Tibial nerve (tissue), 3 donors: ENCODE data around the gene SRGAP3.

ENCODE experiments used
- POLR2A ChIP-seq, 2 donors: fragments of 450-650 bp; IDR thresholded peaks; one replicate each; pipeline ENCODE4 v1.6.1; 2017; ENCODE audit warnings: antibody characterized with exemption in 2 of 2, mild to moderate bottlenecking in 2 of 2, moderate library complexity in 2 of 2
- TF ChIP-seq, protein P1 (sequence below), 5 experiments: fragments of 200-600 bp in 3 of 5; fragments of 450-650 bp in 2 of 5; sonication (generic) in 3 of 5; IDR thresholded peaks; one replicate each; pipeline ENCODE4 v1.5.1; 2016 to 2019; ENCODE audit warnings: antibody characterized with exemption in 5 of 5, mild to moderate bottlenecking in 3 of 5, moderate library complexity in 2 of 5

DNA sequence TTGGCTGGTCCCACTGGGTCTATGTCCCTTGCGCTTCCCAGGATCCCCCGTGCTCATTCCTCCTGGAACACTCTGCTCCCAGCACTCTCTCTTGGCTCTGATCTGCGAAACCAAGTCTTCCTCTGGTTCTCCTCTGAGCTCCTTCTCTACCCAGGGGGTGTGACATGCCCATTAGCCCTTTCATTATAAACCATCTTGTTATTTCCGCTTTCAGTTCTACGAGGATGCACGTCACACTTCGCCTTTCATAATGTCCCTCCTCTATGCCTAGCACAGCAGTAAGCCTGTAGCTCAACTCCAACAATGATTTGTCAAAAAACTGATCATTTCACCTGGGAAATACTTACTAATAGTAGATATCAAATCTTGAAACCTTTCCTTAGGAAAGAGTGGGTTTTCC is 234.2 kb downstream of the SRGAP3 start:
- TF ChIP-seq, protein P1, sequence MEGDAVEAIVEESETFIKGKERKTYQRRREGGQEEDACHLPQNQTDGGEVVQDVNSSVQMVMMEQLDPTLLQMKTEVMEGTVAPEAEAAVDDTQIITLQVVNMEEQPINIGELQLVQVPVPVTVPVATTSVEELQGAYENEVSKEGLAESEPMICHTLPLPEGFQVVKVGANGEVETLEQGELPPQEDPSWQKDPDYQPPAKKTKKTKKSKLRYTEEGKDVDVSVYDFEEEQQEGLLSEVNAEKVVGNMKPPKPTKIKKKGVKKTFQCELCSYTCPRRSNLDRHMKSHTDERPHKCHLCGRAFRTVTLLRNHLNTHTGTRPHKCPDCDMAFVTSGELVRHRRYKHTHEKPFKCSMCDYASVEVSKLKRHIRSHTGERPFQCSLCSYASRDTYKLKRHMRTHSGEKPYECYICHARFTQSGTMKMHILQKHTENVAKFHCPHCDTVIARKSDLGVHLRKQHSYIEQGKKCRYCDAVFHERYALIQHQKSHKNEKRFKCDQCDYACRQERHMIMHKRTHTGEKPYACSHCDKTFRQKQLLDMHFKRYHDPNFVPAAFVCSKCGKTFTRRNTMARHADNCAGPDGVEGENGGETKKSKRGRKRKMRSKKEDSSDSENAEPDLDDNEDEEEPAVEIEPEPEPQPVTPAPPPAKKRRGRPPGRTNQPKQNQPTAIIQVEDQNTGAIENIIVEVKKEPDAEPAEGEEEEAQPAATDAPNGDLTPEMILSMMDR (IDR thresholded peaks at IDR 0.05): no peak
- no peak for TF ChIP-seq POLR2A (IDR thresholded peaks at IDR 0.05)
